K562 (cell line): ENCODE data around the gene SHANK1. TPM values are rescaled to one million over a fixed set of nuclear protein-coding genes. Genes with fewer than 3 reads are reported as not detected.

Experiments
- ATAC-seq: fragments of 200-7000 bp; cut with Tn5 transposase; 3 replicates; pipeline ENCODE4 v1.9.1; 2020; ENCODE audit warnings: moderate library complexity
- BruUV-seq: library from RNA; stranded (reverse); fragments of 400-500 nt; replicated peaks from 2 replicates; lab custom pipeline; 2021; lab: Mats Ljungman, UMichigan
- CTCF ChIA-PET: fragments of 300-600 bp; formaldehyde crosslinking; extraction: SDS; loops from one replicate; lab custom pipeline; 2021; ENCODE audit warnings: low intra/inter-chr PET ratio; lab: Yijun Ruan, JAX
- POLR2A ChIA-PET: fragments of 300-600, 350-650 bp; sonication (Branson Sonifier 250); formaldehyde crosslinking; extraction: SDS; loops from one replicate; lab custom pipeline; 2021; ENCODE audit warnings: antibody characterized with exemption, inconsistent platforms; lab: Yijun Ruan, JAX
- DNase-seq, 4 experiments: peaks; one replicate each; pipeline versions ENCODE4 v3.0.0 to v3.0.0-alpha.2; 2011 to 2018; ENCODE audit warnings: low spot score in 3 of 4, mixed read lengths in 3 of 4; ENCODE audit errors: extremely low read depth in 1 of 4
- FAIRE-seq: peaks from 2 replicates; lab custom pipeline; 2011; peaks lifted over from hg19 to GRCh38; lab: Jason Lieb, UNC
- H2AFZ ChIP-seq: 2 replicates; pipeline ENCODE4 v1.6.0; 2011; ENCODE audit warnings: low read depth, low read length, control low read depth, inconsistent platforms
- H3K27ac ChIP-seq: fragments of 200-600 bp; 3 replicates; pipeline ENCODE4 v1.8.0; 2011; ENCODE audit warnings: low read depth, mild to moderate bottlenecking, control low read depth, inconsistent platforms, low read length, moderate library complexity, mixed read lengths; ENCODE audit errors: extremely low read depth
- H3K27me3 ChIP-seq, 2 experiments: fragments of 300-600 bp in 1 of 2; 2 replicates in 1 of 2; 3 replicates in 1 of 2; pipeline versions ENCODE4 v1.6.0 to v1.8.0; 2011; ENCODE audit warnings: inconsistent platforms in 2 of 2, low read length in 2 of 2, mild to moderate bottlenecking in 1 of 2, mixed read lengths in 1 of 2, moderate library complexity in 1 of 2; ENCODE audit not compliant: control insufficient read depth in 2 of 2, insufficient read depth in 2 of 2
- H3K36me3 ChIP-seq: fragments of 300-600 bp; 3 replicates; pipeline ENCODE4 v1.8.0; 2011; ENCODE audit warnings: mild to moderate bottlenecking, low read length, inconsistent platforms; ENCODE audit not compliant: control insufficient read depth, insufficient read depth
- H3K4me1 ChIP-seq, 2 experiments: fragments of 200-600 bp in 1 of 2; replicated peaks in 1 of 2; 2 replicates in 1 of 2; 3 replicates in 1 of 2; pipeline versions ENCODE4 v1.5.1 to v1.8.0; 2011; ENCODE audit warnings: inconsistent platforms in 2 of 2, low read length in 2 of 2, mild to moderate bottlenecking in 1 of 2, mixed read lengths in 1 of 2, moderate library complexity in 1 of 2; ENCODE audit not compliant: control insufficient read depth in 2 of 2, insufficient read depth in 2 of 2
- H3K4me2 ChIP-seq: 2 replicates; pipeline ENCODE4 v1.6.1; 2011; ENCODE audit warnings: low read length, control low read depth, inconsistent platforms, mixed read lengths; ENCODE audit not compliant: insufficient read depth
- H3K4me3 ChIP-seq: fragments of 200-600 bp; sonication (generic), shearing (Covaris generic); 2 replicates; pipeline ENCODE4 v1.5.1; 2016; ENCODE audit warnings: control low read depth, inconsistent platforms
- H3K79me2 ChIP-seq: fragments of 200-600 bp; 3 replicates; pipeline ENCODE4 v1.8.0; 2011; ENCODE audit warnings: low read length, inconsistent platforms; ENCODE audit not compliant: control insufficient read depth, insufficient read depth
- H3K9ac ChIP-seq, 2 experiments: 2 replicates each; pipeline versions ENCODE4 v1.6.0 to v1.6.1; 2011; ENCODE audit warnings: low read depth in 2 of 2, low read length in 2 of 2, control low read depth in 1 of 2, inconsistent platforms in 1 of 2, mild to moderate bottlenecking in 1 of 2, mixed read lengths in 1 of 2; ENCODE audit not compliant: insufficient read depth in 1 of 2
- H3K9me1 ChIP-seq: one replicate; pipeline ENCODE4 v1.6.0; 2011; ENCODE audit warnings: inconsistent platforms, mild to moderate bottlenecking, low read length, moderate library complexity; ENCODE audit not compliant: control insufficient read depth, insufficient read depth
- H3K9me3 ChIP-seq: replicated peaks from 2 replicates; pipeline ENCODE4 v1.5.1; 2011; ENCODE audit warnings: low read depth, low read length, inconsistent platforms; ENCODE audit not compliant: control insufficient read depth, insufficient read depth
- H4K20me1 ChIP-seq: replicated peaks from 2 replicates; pipeline ENCODE4 v1.6.1; 2011; ENCODE audit warnings: low read length, inconsistent platforms, mixed read lengths; ENCODE audit not compliant: control insufficient read depth, insufficient read depth
- GTF2E2 ChIP-seq: fragments of 200-800 bp; sonication (Bioruptor generic); IDR thresholded peaks from 2 replicates; pipeline ENCODE4 v1.6.1; 2016; ENCODE audit warnings: missing genetic modification characterization, missing compliant biosample characterization
- HNRNPL ChIP-seq: fragments of 200-400 bp; formaldehyde crosslinking; IDR thresholded peaks from 2 replicates; pipeline ENCODE4 v1.6.1; 2017; ENCODE audit warnings: low read depth, mild to moderate bottlenecking, low read length
- NELFE ChIP-seq: IDR thresholded peaks from 2 replicates; pipeline ENCODE4 v1.6.1; 2011; ENCODE audit warnings: mild to moderate bottlenecking; ENCODE audit not compliant: insufficient read depth, insufficient read length
- NR2F6 ChIP-seq: fragments of 450-650 bp; formaldehyde crosslinking; IDR thresholded peaks from 2 replicates; pipeline ENCODE4 v1.4.0; 2020; ENCODE audit warnings: mild to moderate bottlenecking
- POLR2G ChIP-seq: fragments of 200-400 bp; formaldehyde crosslinking; IDR thresholded peaks from 2 replicates; pipeline ENCODE4 v1.6.1; 2017; ENCODE audit warnings: low read depth, mild to moderate bottlenecking, antibody characterized with exemption, low read length, moderate library complexity
- TEAD2 ChIP-seq: fragments of 450-650 bp; IDR thresholded peaks from 2 replicates; pipeline ENCODE4 v1.6.1; 2016; ENCODE audit warnings: missing genetic modification characterization, control low read depth, missing compliant biosample characterization
- WGBS: fragments of 100-300 bp; shearing (Covaris generic); methylation state at CpG from one replicate; pipeline ENCODE4 v1.1.6; 2016; ENCODE audit warnings: low coverage, mixed read lengths; ENCODE audit not compliant: insufficient coverage; ENCODE audit errors: missing lambda C conversion rate; 5-methylcytosine and 5-hydroxymethylcytosine counted together
- in situ Hi-C: fragments of 300-500 bp; cut with MboI; formaldehyde crosslinking; loops from 4 replicates; pipeline ENCODE4 v1.15.0; 2018; ENCODE audit warnings: inconsistent platforms, mixed read lengths
- intact Hi-C: fragments of 100-400 bp; cut with micrococcal nuclease; formaldehyde crosslinking; loops from 2 replicates; pipeline ENCODE4 v1.14.2; 2022
- polyA plus RNA-seq, 8 experiments: library from polyadenylated mRNA; depleted of rRNA in 4 of 8; stranded (reverse) in 5 of 8; unstranded in 3 of 8; fragments of >200 nt; fragmentation: Nextera tagmentation in 2 of 8; fragmentation: Illumina TruSeq in 1 of 8; extraction: Ambion mirVana in 2 of 8; extraction: Trizol in 1 of 8; gene quantifications; 2 replicates each; pipeline versions ENCODE4 v1.2.1 to v1.2.3, GENCODE V29; 2011 to 2014; ENCODE audit warnings: inconsistent platforms in 1 of 8, missing spikeins in 1 of 8
- total RNA-seq, 7 experiments: library from RNA; depleted of rRNA in 6 of 7; stranded (reverse); fragments of >200 nt in 6 of 7; fragmentation: Illumina TruSeq in 2 of 7; extraction: Trizol in 2 of 7; gene quantifications; 2 replicates each; pipeline versions ENCODE4 v1.2.1 to v1.2.3, GENCODE V29; 2011 to 2021; ENCODE audit warnings: low replicate concordance in 1 of 7

Gene SHANK1
- total and polyA plus RNA-seq, 9 of the 15 experiments (the other 6 are each of a cell fraction or from before 2014, with no cell fraction given): 0.33 to 1.3 (median 0.55) TPM; not detected in 2

- Histone ChIP-seq H3K79me2 (no peaks in the 10 kb centered on the region), H3K4me3 (no peak overlapping the region), H3K4me2 (no peak overlapping the region), H3K27ac (no peak overlapping the region), H3K27me3 (peaks cover 8 to 21% of the 10 kb centered on the region in 2 experiments; a peak in 4 of 5 replicates), H3K36me3 (no peaks in the 10 kb centered on the region), H3K9me3 (peaks cover 9% of the 10 kb centered on the region), H4K20me1 (peaks cover 9% of the 10 kb centered on the region; the same call in 1 of the 2 replicates), H3K4me1 (peaks cover 0 to 41% of the 10 kb centered on the region in 2 experiments; a peak in 2 of 5 replicates), H3K9me1 (no peaks in the 10 kb centered on the region), H2AFZ (no peak overlapping the region), H3K9ac (no peak overlapping the region)
- intact Hi-C loops (no loop called here), in situ Hi-C loops (no loop called here)
- TF ChIP-seq TEAD2 (tag): no peak
- TF ChIP-seq HNRNPL: no peak
- TF ChIP-seq POLR2G: 0 out of 2 replicates have a peak, but pooled peaks have one; percentile 21
- TF ChIP-seq GTF2E2: no peak
- no peak for TF ChIP-seq NELFE
- TF ChIP-seq NR2F6 (CRISPR knock-in tag): no peak
- ChIA-PET CTCF (no interaction called here), POLR2A (no interaction called here)
- 54% methylated on average over 25 of the region's 47 CpGs for WGBS
- FAIRE-seq: no peak
- no peak for DNase-seq
- no TSS peak for BruUV-seq
- ATAC-seq: no peak
Observed at GRCh38 chr19:50666346-50667176, 53.0 kb downstream of the SHANK1 start.
